HepG2 (cell line): ENCODE results near the gene GPHN. TPM values are rescaled to one million over a fixed set of nuclear protein-coding genes. Genes with fewer than 3 reads are reported as not detected.

ENCODE experiments used
- ATAC-seq: fragments of 200-7000 bp; cut with Tn5 transposase; 3 replicates; pipeline ENCODE4 v1.9.1; 2020; ENCODE audit warnings: mild to moderate bottlenecking, moderate library complexity
- BruUV-seq: library from RNA; stranded (reverse); fragments of 400-500 nt; replicated peaks from 2 replicates; lab custom pipeline; 2021; lab: Mats Ljungman, UMichigan
- CTCF ChIA-PET: fragments of 300-600 bp; formaldehyde crosslinking; extraction: SDS; loops from one replicate; lab custom pipeline; 2021; ENCODE audit warnings: low total read pairs, inconsistent platforms, low intra/inter-chr PET ratio; lab: Yijun Ruan, JAX
- POLR2A ChIA-PET: fragments of 350-600 bp; sonication (Branson Sonifier 250); formaldehyde crosslinking; loops from one replicate; lab custom pipeline; 2020; ENCODE audit warnings: antibody characterized with exemption, inconsistent platforms; lab: Yijun Ruan, JAX
- DNase-seq: peaks from one replicate; pipeline ENCODE4 v3.0.0-alpha.2; 2015; ENCODE audit warnings: low spot score
- FAIRE-seq: peaks from 3 replicates; lab custom pipeline; 2011; peaks lifted over from hg19 to GRCh38; lab: Jason Lieb, UNC
- H2AFZ ChIP-seq: one replicate; pipeline ENCODE4 v1.6.1; 2011; ENCODE audit warnings: low read length, inconsistent platforms
- H3K27ac ChIP-seq: fragments of 300-600 bp; 3 replicates; pipeline ENCODE4 v1.8.0; 2011; ENCODE audit warnings: mixed run types, mild to moderate bottlenecking, mixed read lengths, low read length, inconsistent platforms; ENCODE audit not compliant: insufficient read depth; ENCODE audit errors: extremely low read length
- H3K27me3 ChIP-seq, 2 experiments: fragments of 200-600 bp in 1 of 2; 2 replicates in 1 of 2; 3 replicates in 1 of 2; pipeline versions ENCODE4 v1.6.0 to v1.8.0; 2011; ENCODE audit warnings: low read length in 2 of 2, mild to moderate bottlenecking in 2 of 2, moderate library complexity in 2 of 2, inconsistent platforms in 1 of 2; ENCODE audit not compliant: insufficient read depth in 2 of 2, control insufficient read depth in 1 of 2
- H3K36me3 ChIP-seq, 2 experiments: fragments of 200-600 bp in 1 of 2; replicated peaks in 1 of 2; 2 replicates in 1 of 2; 3 replicates in 1 of 2; pipeline versions ENCODE4 v1.5.1 to v1.8.0; 2011; ENCODE audit warnings: low read length in 2 of 2, inconsistent platforms in 1 of 2; ENCODE audit not compliant: insufficient read depth in 2 of 2, control insufficient read depth in 1 of 2
- H3K4me1 ChIP-seq: 2 replicates; pipeline ENCODE4 v1.5.1; 2012; ENCODE audit warnings: low read length, inconsistent platforms; ENCODE audit not compliant: insufficient read depth
- H3K4me2 ChIP-seq: 2 replicates; pipeline ENCODE4 v1.6.0; 2011; ENCODE audit warnings: low read depth, low read length, inconsistent platforms
- H3K4me3 ChIP-seq, 3 experiments: fragments of 200-600 bp in 1 of 3; sonication (generic), shearing (Covaris generic) in 1 of 3; replicated peaks in 1 of 3; 2 replicates each; pipeline ENCODE4 v1.5.1; 2011 to 2016; ENCODE audit warnings: low read length in 3 of 3, inconsistent platforms in 2 of 3, low read depth in 2 of 3, mild to moderate bottlenecking in 2 of 3, control low read depth in 1 of 3, mixed read lengths in 1 of 3; ENCODE audit not compliant: insufficient read depth in 1 of 3
- H3K79me2 ChIP-seq: one replicate; pipeline ENCODE4 v1.6.1; 2011; ENCODE audit warnings: low read length, inconsistent platforms; ENCODE audit not compliant: insufficient read depth
- H3K9ac ChIP-seq: 2 replicates; pipeline ENCODE4 v1.6.0; 2011; ENCODE audit warnings: mild to moderate bottlenecking, low read depth, low read length, inconsistent platforms; ENCODE audit not compliant: insufficient read depth
- H3K9me3 ChIP-seq: 2 replicates; pipeline ENCODE4 v1.5.1; 2012; ENCODE audit warnings: mild to moderate bottlenecking, low read length
- H4K20me1 ChIP-seq: 2 replicates; pipeline ENCODE4 v1.6.0; 2011; ENCODE audit warnings: inconsistent platforms, mild to moderate bottlenecking, low read length, moderate library complexity; ENCODE audit not compliant: insufficient read depth
- ETV6 ChIP-seq: sonication (generic); formaldehyde crosslinking; conservative IDR thresholded peaks from 2 replicates; pipeline ENCODE4 v1.4.0; 2020; ENCODE audit warnings: missing genetic modification reagents
- GABPB1 ChIP-seq: IDR thresholded peaks from 2 replicates; pipeline ENCODE4 v1.6.1; 2016; ENCODE audit warnings: mild to moderate bottlenecking, missing genetic modification reagents, moderate library complexity, missing compliant biosample characterization
- ZNF142 ChIP-seq: sonication (generic); formaldehyde crosslinking; IDR thresholded peaks from 2 replicates; pipeline ENCODE4 v1.4.0; 2020; ENCODE audit warnings: missing genetic modification reagents
- ZNF335 ChIP-seq: sonication (generic); formaldehyde crosslinking; IDR thresholded peaks from 2 replicates; pipeline ENCODE4 v1.4.0; 2020; ENCODE audit warnings: missing genetic modification reagents
- ZNF556 ChIP-seq: sonication (generic); formaldehyde crosslinking; IDR thresholded peaks from 2 replicates; pipeline ENCODE4 v1.4.0; 2020; ENCODE audit warnings: mild to moderate bottlenecking, missing genetic modification reagents, borderline replicate concordance
- ZNF572 ChIP-seq: sonication (generic); formaldehyde crosslinking; IDR thresholded peaks from 2 replicates; pipeline ENCODE4 v1.5.1; 2020; ENCODE audit warnings: mild to moderate bottlenecking, missing genetic modification reagents
- ZNF670 ChIP-seq: sonication (generic); formaldehyde crosslinking; IDR thresholded peaks from 2 replicates; pipeline ENCODE4 v1.8.0; 2022; ENCODE audit warnings: mild to moderate bottlenecking, missing genetic modification reagents, borderline replicate concordance
- ZNF777 ChIP-seq: sonication (generic); formaldehyde crosslinking; IDR thresholded peaks from 2 replicates; pipeline ENCODE4 v1.4.0; 2020; ENCODE audit warnings: missing genetic modification reagents
- in situ Hi-C: cut with HindIII; loops from 2 replicates; pipeline ENCODE4 v1.10.0; 2017; ENCODE audit warnings: low pct_unique_long_range_greater_than_20kb; ENCODE audit not compliant: extremely low pct_ligation_motif_present
- intact Hi-C: fragments of 100-400 bp; cut with micrococcal nuclease; formaldehyde crosslinking; loops from one replicate; pipeline ENCODE4 v1.10.0; 2022; ENCODE audit not compliant: unreplicated experiment
- polyA plus RNA-seq, 8 experiments: library from polyadenylated mRNA; depleted of rRNA in 3 of 8; stranded (reverse) in 7 of 8; unstranded in 1 of 8; fragments of >200 nt; fragmentation: Illumina TruSeq in 4 of 8; extraction: Trizol in 4 of 8; gene quantifications; 2 replicates each; pipeline versions ENCODE4 v1.2.1 to v1.2.3, GENCODE V29; 2011 to 2016; ENCODE audit warnings: low read depth in 4 of 8, missing spikeins in 1 of 8, mixed read lengths in 1 of 8; ENCODE audit not compliant: insufficient read depth in 1 of 8
- total RNA-seq, 5 experiments: library from RNA; depleted of rRNA; stranded (reverse); fragments of >200 nt; fragmentation: Illumina TruSeq; extraction: Trizol; gene quantifications; 2 replicates each; pipeline ENCODE4 v1.2.3, GENCODE V29; 2016; ENCODE audit warnings: low read depth in 1 of 5
- TF ChIP-seq, protein P1 (sequence below): sonication (generic); formaldehyde crosslinking; IDR thresholded peaks from 2 replicates; pipeline ENCODE4 v1.4.0; 2020; ENCODE audit warnings: missing genetic modification reagents, borderline replicate concordance
- TF ChIP-seq, protein P2 (sequence below): sonication (generic); formaldehyde crosslinking; IDR thresholded peaks from 2 replicates; pipeline ENCODE4 v1.5.1; 2020; ENCODE audit warnings: missing genetic modification reagents, mild to moderate bottlenecking, borderline replicate concordance

GPHN gene
- total and polyA plus RNA-seq, 2 of the 13 experiments (the other 11 are each of a cell fraction or from before 2014, with no cell fraction given), result 12.7 to 19.2 TPM

DNA sequence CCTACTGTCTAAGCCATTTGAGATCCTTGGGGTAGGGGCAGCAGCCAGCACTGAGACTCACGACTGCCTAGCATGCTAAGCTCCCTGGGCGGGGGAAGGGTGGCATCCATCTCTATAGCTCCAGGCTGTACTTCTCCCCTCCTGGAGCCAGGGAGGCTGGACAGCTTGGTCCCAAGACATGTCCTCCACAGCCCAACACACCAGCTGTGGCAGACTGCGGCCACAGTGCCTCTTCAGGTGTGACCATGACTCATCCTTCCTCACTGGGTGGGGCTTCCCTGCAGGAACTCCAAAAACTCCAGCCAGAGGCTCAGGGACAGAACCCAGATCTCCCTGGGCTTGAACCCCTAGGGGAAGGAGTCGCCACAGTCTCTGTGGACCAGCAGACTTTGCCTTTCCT, 193.9 kb downstream of the GPHN start (continued):
- TF ChIP-seq ZNF142 (CRISPR knock-in tag), result no peak
- no peak for TF ChIP-seq ZNF572 (CRISPR knock-in tag)
- TF ChIP-seq ZNF556 (CRISPR knock-in tag), result no peak
- no peak for TF ChIP-seq ZNF335 (CRISPR knock-in tag)
- TF ChIP-seq, all 625 proteins: peak for 0

DNA sequence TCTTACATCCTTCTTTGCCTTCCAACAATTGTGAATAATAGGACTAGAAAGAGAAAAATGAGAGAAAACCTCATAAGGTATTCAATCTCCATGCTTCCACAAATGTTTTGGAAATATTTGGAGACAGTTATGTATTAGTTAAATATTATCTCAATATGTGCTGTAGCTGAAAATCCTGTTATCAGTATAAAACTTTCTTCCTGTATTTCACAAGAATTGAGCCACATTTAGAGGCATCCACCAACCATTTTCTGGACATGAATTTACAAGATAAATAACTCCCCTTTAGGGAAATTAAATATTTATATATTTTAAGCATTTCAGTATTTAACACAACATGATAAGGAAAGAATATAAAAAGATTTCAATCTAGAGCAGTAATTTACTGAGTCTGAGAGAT, 200.3 kb downstream of the GPHN start:
- peaks cover 6% of the 10 kb centered on the region; the same call in 1 of the 2 replicates for H3K4me1 ChIP-seq
- H3K27ac ChIP-seq, result no peak overlapping the region
- CTCF ChIA-PET, result no interaction called here
- no peaks in the 10 kb centered on the region for H3K79me2 ChIP-seq
- H3K4me3 ChIP-seq, result no peak overlapping the region
- no peaks in the 10 kb centered on the region for H4K20me1 ChIP-seq
- no peaks in the 10 kb centered on the region; the same call in 1 of the 2 replicates for H3K9me3 ChIP-seq
- POLR2A ChIA-PET, result no interaction called here
- H3K27me3 ChIP-seq, result no peaks in the 10 kb centered on the region
- DNase-seq (no peak), ATAC-seq (no peak), FAIRE-seq (no peak)
- BruUV-seq, result no TSS peak
- H3K4me2 ChIP-seq, result no peak overlapping the region
- H2AFZ ChIP-seq, result no peak overlapping the region
- in situ Hi-C loops, result no loop called here
- H3K9ac ChIP-seq, result no peak overlapping the region
- intact Hi-C loops, result no loop called here
- H3K36me3 ChIP-seq, result no peaks in the 10 kb centered on the region
- TF ChIP-seq, protein P1, sequence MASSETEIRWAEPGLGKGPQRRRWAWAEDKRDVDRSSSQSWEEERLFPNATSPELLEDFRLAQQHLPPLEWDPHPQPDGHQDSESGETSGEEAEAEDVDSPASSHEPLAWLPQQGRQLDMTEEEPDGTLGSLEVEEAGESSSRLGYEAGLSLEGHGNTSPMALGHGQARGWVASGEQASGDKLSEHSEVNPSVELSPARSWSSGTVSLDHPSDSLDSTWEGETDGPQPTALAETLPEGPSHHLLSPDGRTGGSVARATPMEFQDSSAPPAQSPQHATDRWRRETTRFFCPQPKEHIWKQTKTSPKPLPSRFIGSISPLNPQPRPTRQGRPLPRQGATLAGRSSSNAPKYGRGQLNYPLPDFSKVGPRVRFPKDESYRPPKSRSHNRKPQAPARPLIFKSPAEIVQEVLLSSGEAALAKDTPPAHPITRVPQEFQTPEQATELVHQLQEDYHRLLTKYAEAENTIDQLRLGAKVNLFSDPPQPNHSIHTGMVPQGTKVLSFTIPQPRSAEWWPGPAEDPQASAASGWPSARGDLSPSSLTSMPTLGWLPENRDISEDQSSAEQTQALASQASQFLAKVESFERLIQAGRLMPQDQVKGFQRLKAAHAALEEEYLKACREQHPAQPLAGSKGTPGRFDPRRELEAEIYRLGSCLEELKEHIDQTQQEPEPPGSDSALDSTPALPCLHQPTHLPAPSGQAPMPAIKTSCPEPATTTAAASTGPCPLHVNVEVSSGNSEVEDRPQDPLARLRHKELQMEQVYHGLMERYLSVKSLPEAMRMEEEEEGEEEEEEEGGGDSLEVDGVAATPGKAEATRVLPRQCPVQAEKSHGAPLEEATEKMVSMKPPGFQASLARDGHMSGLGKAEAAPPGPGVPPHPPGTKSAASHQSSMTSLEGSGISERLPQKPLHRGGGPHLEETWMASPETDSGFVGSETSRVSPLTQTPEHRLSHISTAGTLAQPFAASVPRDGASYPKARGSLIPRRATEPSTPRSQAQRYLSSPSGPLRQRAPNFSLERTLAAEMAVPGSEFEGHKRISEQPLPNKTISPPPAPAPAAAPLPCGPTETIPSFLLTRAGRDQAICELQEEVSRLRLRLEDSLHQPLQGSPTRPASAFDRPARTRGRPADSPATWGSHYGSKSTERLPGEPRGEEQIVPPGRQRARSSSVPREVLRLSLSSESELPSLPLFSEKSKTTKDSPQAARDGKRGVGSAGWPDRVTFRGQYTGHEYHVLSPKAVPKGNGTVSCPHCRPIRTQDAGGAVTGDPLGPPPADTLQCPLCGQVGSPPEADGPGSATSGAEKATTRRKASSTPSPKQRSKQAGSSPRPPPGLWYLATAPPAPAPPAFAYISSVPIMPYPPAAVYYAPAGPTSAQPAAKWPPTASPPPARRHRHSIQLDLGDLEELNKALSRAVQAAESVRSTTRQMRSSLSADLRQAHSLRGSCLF (CRISPR knock-in tag), result no peak
- TF ChIP-seq ZNF670 (CRISPR knock-in tag), result no peak
- TF ChIP-seq ZNF777 (CRISPR knock-in tag), result no peak
- TF ChIP-seq ETV6 (CRISPR knock-in tag), result no peak
- TF ChIP-seq GABPB1 (CRISPR knock-in tag), result no peak
- TF ChIP-seq, protein P2, sequence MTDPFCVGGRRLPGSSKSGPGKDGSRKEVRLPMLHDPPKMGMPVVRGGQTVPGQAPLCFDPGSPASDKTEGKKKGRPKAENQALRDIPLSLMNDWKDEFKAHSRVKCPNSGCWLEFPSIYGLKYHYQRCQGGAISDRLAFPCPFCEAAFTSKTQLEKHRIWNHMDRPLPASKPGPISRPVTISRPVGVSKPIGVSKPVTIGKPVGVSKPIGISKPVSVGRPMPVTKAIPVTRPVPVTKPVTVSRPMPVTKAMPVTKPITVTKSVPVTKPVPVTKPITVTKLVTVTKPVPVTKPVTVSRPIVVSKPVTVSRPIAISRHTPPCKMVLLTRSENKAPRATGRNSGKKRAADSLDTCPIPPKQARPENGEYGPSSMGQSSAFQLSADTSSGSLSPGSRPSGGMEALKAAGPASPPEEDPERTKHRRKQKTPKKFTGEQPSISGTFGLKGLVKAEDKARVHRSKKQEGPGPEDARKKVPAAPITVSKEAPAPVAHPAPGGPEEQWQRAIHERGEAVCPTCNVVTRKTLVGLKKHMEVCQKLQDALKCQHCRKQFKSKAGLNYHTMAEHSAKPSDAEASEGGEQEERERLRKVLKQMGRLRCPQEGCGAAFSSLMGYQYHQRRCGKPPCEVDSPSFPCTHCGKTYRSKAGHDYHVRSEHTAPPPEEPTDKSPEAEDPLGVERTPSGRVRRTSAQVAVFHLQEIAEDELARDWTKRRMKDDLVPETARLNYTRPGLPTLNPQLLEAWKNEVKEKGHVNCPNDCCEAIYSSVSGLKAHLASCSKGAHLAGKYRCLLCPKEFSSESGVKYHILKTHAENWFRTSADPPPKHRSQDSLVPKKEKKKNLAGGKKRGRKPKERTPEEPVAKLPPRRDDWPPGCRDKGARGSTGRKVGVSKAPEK (CRISPR knock-in tag), result no peak
